GM12878 (cell line): ENCODE data around the gene TMEM9B.

Experiments
- CTCF ChIP-seq, 3 experiments: IDR thresholded peaks in 2 of 3; conservative IDR thresholded peaks in 1 of 3; 2 replicates each; pipeline ENCODE4 v1.5.1; 2011; ENCODE audit warnings: low read depth in 3 of 3, low read length in 3 of 3, mild to moderate bottlenecking in 3 of 3, control low read depth in 2 of 3, moderate library complexity in 2 of 3, inconsistent platforms in 1 of 3, mixed read lengths in 1 of 3; ENCODE audit not compliant: control insufficient read depth in 2 of 3, insufficient read depth in 1 of 3; ENCODE audit errors: extremely low read depth in 1 of 3
- EP300 ChIP-seq, 2 experiments: fragments of 150-350 bp in 1 of 2; IDR thresholded peaks; 2 replicates each; pipeline ENCODE4 v1.6.1; 2011 to 2012; ENCODE audit warnings: low read depth in 2 of 2, low read length in 2 of 2, borderline replicate concordance in 1 of 2, improper control_type of control experiment in 1 of 2, inconsistent platforms in 1 of 2; ENCODE audit not compliant: control insufficient read depth in 1 of 2
- POLR2A ChIP-seq: IDR thresholded peaks from 2 replicates; pipeline ENCODE4 v1.6.1; 2011; ENCODE audit warnings: low read depth, mild to moderate bottlenecking, low read length
- RFX5 ChIP-seq: IDR thresholded peaks from 2 replicates; pipeline ENCODE4 v1.6.1; 2011; ENCODE audit warnings: low read depth, low read length, improper control_type of control experiment

DNA sequence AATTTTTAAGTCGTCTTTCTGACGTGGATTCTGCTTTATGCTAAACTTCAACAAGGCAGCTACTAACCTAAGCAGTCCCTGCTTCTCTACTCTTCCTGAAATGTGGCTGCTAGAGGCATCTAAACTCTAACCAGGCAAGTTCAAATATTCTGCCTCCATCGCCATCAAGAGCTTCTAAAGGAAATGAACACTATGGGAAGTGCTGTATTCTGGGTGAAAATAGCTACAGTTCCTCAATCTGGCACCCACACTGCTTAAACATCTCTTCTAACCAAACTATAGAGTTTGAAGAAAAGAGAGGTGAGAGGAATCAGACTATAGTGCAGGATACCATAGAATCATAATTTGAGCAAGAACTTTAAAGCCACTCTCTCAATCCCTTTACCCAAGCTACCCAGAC is 33.2 kb upstream of the TMEM9B start:
- TF ChIP-seq CTCF (IDR thresholded peaks at IDR 0.05 in 2 of 3, conservative IDR thresholded peaks at IDR 0.05 in 1 of 3; ENCODE audit: control insufficient read depth in 2 of 3, extremely low read depth in 1 of 3, insufficient read depth in 1 of 3, low read depth in 3 of 3, low read length in 3 of 3) (no peak), RFX5 (no peak), EP300 (IDR thresholded peaks at IDR 0.05; ENCODE audit: borderline replicate concordance in 1 of 2, control insufficient read depth in 1 of 2, low read depth in 2 of 2, low read length in 2 of 2) (no peak), POLR2A (no peak)
